Ishikawa (cell line): ENCODE measurements around the gene NHSL1.

Experiments
- CEBPB ChIP-seq: IDR thresholded peaks from 2 replicates; pipeline ENCODE4 v1.6.1; 2012
- CREB1 ChIP-seq: IDR thresholded peaks from 2 replicates; pipeline ENCODE4 v1.6.1; 2012; ENCODE audit warnings: low read depth
- EP300 ChIP-seq: IDR thresholded peaks from 2 replicates; pipeline ENCODE4 v1.6.1; 2012; ENCODE audit warnings: borderline replicate concordance
- NFIC ChIP-seq: IDR thresholded peaks from 2 replicates; pipeline ENCODE4 v1.6.1; 2012
- TAF1 ChIP-seq: IDR thresholded peaks from 2 replicates; pipeline ENCODE4 v1.6.1; 2012; ENCODE audit warnings: low read depth, mild to moderate bottlenecking
- USF1 ChIP-seq: IDR thresholded peaks from 2 replicates; pipeline ENCODE4 v1.6.1; 2012

DNA sequence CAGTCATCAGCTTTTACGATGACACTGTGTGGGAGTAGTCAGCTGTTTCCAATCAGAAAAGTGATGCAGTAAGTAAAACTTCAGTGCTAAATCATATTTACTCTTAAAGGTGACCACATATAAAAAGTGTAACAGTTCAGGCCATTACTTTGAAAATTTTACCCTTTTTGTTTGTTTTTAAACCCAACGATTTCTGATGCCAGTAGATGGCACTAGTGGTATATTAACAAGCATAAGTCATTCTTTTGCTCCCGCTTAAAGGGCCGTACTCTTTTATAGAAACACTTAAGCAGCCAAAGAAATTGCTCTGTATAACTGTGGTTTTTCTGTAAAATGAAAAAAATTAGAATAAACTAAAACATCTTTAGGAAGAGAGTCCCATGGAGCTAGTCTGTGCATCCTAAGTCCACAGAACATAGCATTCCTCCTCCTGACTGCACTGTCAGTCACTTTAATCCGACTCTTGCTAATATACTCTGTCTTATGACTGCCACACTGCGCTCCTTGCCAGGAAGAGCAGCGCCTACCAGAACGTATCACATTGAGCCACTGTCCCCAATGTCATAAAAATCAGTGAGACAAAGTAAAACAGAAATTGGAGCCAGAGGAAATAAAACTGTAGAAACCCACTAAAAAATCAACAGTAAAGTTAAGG, 70.2 kb downstream of the NHSL1 start:
- no peak for TF ChIP-seq USF1
- TF ChIP-seq EP300, result no peak
- no peak for TF ChIP-seq NFIC
- no peak for TF ChIP-seq TAF1
- TF ChIP-seq CREB1, result no peak
- TF ChIP-seq CEBPB, result no peak
